NCI-H460 (cell line): Measurements from ENCODE around the gene RAPGEF6. TPM values are rescaled to one million over a fixed set of nuclear protein-coding genes. Genes with fewer than 3 reads are reported as not detected.
"Not testable (repeated sequence)": the region's sequence is repeated elsewhere in the genome, so short reads cannot be mapped to it uniquely, and the experiment has no call there.

Experiments
- DNase-seq: peaks from one replicate; pipeline ENCODE4 v3.0.0-alpha.2; 2016; ENCODE audit warnings: low read depth; ENCODE audit errors: extremely low read depth
- total RNA-seq: library from RNA; depleted of rRNA; stranded (reverse); fragments of >200 nt; shearing (Covaris generic); gene quantifications from 2 replicates; pipeline ENCODE4 v1.2.3, GENCODE V29; 2014

RAPGEF6 gene
- total RNA-seq, 1 experiment from 2014 or later: 17.4 TPM

GRCh38 chr5:131611064-131611381 lies 24.0 kb downstream of the RAPGEF6 start:
- DNase-seq: no peak

DNA sequence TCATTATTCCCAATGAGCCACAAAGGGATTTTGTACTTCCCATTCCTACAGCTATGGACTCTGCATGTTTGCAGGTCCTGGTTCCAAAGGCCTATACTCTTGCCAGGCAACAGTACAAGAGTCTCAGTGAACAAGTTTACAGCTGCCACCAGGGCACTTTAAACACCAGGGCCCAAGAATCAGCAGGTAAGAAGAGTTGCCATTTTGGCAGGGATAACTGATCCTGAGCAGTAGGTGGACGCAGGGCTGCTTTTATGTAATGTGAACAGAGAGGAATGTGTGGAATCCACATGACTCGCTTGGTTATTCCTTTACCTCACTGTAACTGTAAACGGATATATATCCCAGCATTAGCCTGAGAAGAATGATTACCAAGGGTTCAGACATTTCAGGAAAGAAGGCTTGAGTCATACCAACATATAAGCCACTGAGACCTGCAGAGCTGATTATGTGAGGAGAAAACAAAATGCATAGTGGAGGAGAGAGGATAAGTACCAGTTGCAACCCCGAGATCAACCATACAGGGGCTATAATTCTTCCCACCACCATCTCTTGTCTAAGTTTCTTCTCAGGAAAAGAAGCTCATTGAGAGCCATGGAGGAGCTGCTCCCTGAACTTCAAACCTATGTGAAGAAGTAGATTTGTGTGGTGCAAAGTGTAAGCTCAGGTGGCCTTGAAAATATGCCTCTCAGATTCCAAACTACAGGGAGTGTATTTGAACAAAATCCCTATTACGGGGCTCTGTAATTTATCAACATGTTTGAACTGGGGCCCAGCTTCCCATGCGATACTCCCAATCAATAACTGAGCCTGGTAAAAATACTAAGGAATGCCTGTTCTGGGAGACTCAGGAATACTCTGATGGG lies 24.6 kb downstream of the RAPGEF6 start:
- no peak for DNase-seq

DNA sequence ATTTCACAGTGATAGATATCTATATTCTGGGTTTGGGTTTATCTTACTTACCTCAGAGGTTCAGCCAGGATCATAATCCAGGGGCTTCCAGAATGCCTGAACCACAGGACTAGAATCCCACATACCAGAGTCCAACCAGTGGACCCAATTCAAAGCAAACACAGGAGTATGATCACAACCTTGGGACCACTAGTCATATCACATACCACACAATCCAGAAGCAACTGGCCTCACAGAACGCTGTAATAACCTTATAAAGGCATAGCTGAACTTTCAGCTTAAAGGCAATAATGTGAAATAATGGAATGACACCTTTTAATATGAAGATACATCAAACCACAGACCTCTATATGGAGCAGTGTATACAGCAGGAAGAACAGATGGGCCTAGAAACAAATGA lies 25.3 kb downstream of the RAPGEF6 start:
- no peak for DNase-seq

DNA sequence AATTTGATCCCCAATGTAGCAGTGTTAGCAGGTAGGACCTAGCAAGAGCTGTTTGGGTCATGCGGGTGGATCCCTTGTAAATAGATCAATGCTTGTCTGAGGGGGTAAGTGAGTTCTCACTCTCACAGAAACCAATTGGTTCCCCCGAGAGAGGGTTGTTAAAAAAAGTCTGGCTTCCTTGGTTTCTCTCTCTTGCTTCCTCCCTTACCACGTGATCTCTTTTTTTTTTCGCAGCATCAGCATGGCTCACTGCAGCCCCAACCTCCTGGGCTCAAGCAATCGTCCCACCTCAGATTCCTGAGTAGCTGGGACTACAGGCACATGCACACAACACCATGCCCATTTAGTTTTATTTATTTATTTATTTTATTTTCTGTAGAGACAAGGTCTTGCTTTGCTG lies 26.4 kb downstream of the RAPGEF6 start:
- DNase-seq: no peak

DNA sequence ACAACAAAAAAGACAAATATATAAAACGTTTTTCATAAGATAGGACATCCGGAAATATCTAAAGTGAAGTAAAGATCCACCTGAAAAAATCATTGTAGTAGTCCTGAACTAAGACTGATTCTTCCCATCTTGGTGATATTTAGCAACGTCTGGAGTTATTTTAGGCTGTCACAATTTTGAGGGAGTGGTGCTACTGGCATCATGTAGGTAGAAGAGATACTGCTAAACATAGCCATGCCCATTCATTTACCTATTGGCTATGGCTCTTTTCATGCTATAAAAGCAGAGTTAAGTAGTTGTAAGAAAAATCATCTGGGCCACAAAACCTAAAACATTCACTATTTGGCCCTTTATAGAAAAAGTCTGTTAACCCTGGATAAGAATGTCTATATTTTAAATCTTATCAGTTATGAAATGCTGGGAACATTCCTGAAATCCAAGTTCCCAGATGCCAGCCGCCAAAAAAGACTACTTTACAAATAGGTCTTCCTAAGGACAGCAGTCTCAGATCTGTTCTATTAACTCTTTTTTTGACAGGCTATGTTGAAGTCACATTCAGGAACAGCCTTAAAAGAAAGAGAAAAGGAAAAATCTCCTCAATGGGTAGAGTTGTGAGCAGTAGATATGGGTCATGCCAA lies 27.0 kb downstream of the RAPGEF6 start:
- DNase-seq: no peak

- no peak for DNase-seq
Measured at GRCh38 chr5:131607418-131607817, 27.6 kb downstream of the RAPGEF6 start.

DNA sequence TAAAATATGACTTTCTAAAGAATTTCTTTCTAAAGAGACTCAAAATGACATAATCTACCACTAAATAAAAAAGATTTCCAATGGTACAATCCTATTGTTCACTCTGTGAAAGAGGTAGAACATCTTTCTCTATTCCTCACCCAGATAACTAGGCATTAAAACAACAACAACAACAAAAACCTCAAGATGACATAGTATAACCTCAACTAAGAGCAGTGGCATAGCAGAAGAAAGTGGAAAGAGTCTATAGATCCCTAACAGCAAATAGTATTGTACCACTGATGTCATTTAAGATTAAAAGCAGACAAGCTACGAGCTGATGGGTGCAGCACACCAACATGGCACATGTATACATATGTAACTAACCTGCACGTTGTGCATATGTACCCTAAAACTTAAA lies 29.9 kb downstream of the RAPGEF6 start:
- DNase-seq: no peak

DNA sequence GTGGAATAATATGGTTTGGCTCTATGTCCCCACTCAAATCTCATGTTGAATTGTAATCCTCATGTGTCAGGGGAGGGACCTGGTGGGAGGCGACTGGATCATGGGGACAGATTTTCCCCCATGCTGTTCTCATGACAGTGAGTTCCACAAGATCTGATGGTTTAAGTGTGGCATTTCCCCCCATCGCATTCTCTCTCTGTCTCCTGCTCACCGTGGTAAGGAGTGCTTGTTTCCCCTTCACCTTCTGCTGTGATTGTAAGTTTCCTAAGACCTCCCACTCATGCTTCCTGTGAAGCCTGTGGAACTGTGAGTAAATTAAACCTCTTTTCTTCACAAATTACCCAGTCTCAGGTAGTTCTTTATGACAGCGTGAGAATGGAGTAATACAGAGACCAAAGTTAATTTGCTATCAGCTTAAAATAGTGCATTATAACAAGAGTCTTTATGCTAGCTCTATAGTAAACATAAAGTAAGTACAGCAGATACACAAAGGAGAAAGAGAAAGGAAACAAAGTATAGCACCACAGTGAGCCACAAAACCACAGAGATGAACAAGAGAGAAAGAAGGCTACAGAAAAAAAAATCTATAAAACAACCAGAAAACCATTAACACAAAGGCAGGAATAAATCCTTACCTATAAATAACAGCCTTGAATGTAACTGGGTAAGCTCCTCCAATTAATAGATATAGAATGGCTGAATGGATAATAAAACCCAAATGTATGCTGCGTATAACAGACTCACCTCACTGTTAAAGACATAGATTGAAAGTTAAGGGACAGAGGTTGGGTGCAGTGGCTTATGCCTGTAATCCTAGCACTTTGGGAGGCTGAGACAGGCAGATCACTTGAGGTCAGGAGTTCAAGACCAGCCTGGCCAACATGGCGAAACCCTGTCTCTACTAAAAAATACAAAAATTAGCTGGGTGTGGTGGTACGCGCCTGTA lies 39.7 kb downstream of the RAPGEF6 start:
- no peak for DNase-seq

DNA sequence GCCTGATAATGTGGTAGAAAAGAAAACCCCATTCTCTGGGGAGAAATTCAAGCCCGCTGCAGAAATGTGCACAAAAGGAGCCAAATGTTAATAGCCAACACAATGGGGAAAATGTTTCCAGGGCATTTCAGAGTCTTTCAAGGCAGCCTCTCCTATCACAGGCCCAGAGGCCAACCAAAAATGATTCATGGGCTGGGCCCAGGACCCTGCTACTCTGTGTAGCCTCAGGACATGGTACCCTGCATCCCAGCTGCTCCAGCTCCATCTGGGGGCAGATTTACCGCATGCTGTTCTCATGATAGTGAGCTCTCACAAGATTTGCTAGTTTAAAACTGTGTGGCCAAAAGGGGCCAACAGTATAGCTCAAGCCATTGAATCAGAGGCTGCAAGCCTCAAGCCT lies 41.1 kb downstream of the RAPGEF6 start:
- no peak for DNase-seq

DNA sequence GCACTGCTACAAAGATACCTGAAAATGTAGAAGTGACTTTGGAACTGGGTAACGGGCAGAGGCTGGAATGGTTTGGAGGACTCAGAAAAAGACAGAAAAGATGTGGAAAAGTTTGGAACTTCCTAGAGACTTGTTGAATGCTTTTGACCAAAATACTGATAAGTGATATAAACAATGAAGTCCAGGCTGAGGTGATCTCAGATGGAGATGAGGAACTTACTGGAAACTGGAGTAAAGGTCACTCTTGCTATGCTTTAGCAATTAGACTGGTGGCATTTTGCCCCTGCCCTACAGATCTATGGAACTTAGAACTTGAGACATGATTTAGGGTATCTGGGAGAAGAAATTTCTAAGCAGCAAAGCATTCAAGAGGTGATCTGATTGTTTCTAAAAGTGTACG lies 41.6 kb downstream of the RAPGEF6 start:
- not testable (repeated sequence) for DNase-seq

GRCh38 chr5:131589510-131590348 lies 45.3 kb downstream of the RAPGEF6 start:
- peak; percentile 38 for DNase-seq

- no peak for DNase-seq
Measured at GRCh38 chr5:131587541-131587940, 47.5 kb downstream of the RAPGEF6 start.

- DNase-seq: no peak
Measured at GRCh38 chr5:131581702-131582101, 53.3 kb downstream of the RAPGEF6 start.

DNA sequence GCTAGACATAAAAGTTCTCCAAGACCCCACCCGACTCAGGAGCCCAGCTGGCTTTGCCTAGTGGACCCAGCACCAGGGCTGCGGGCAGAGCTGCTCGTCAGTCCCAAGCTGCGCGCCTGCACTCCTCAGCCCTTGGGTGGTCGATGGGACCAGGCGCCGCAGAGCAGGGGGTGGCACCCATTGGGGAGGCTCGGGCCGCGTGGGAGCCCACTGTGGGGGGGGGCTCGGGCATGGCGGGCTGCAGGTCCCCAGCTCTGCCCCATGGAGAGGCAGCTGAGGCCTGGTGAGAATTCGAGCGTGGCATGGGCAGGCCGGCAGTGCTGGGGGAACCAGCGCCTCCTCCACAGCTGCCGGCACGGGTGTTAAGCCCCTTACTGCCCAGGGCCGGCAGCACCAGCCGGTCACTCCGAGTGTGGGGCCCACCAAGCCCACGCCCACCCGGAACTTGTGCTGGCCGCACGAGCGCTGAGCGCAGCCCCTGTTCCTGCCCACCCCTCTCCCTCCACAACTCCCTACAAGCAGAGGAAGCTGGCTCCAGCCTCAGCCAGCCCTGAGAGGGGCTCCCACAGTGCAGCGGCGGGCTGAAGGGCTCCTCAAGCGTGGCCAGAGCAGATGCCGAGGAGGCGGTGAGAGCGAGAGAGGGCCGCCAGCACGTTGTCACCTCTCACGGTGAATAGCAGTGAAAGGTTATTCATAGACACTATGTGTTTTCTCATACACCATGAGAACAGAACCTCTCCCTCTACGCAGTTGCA lies 54.9 kb downstream of the RAPGEF6 start:
- no peak for DNase-seq

GRCh38 chr5:131575660-131576227 lies 59.3 kb downstream of the RAPGEF6 start:
- DNase-seq: no peak

DNA sequence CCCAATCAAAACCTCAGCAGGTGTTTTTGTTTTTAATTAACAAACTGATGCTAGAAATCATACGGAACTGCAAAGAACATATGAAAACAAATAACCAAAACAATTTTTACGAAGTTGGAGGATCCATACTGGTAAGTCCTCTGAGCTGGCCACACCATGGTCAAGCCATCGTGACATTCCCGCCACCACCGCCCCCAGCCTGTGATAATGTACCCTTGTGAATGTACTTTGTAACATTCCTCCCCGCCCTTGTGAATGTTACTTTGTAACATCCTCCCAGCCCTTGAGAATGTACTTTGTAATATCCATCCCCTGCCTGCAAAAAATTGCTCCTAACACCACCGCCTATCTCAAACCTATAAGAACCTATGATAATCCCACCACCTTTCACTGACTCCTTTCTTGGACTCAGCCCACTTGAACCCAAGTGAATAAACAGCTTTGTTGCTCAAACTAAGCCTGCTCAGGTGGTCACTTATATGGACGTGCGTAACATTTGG lies 63.3 kb downstream of the RAPGEF6 start:
- no peak for DNase-seq

DNA sequence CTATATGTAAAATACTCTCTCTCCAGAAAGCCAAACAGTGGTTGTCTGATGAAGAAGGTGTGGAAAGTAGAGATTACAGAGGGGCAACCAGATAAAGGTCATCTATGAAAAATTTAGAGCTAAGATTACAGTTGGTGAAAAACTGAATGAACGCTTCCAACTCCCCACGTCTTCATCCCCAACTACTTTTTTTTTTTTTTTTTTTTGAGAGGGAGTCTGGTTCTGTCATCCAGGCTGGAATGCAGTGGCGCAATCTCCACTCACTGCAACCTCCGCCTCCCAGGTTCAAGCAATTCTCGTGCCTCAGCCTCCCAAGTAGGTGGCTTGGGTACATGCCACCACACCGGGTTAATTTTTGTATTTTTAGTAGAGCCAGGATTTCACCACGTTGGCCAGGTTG lies 64.3 kb downstream of the RAPGEF6 start:
- no peak for DNase-seq

GRCh38 chr5:131564229-131564652 lies 70.8 kb downstream of the RAPGEF6 start:
- DNase-seq: no peak
